HG03135 (cell line): ENCODE data around the gene CYYR1.

Experiments used
- ATAC-seq: cut with Tn5 transposase; IDR thresholded peaks from one replicate; pipeline ENCODE4 v1.9.1; 2021; ENCODE audit warnings: mild to moderate bottlenecking, moderate library complexity; ENCODE audit not compliant: unreplicated experiment

The CYYR1 gene

DNA sequence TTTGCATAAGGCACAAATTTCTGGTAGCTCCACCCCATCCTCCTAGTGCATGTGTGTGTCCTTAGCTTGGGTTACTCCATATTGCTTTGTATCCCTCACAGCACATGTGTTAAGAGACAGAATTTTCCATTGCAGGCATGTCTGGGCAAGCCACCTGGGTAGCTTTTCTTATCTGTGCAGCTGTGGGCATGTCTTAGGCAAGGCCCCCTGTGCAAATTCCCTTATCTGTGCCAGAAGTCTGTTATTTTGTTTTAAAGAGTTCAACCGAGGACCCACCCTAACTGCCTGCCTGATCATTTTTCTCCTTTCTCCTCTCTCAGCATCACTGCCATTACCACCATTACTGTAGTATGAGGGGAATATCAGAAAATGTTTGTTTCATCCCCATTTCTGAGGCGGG lies 131.9 kb downstream of the CYYR1 start:
- ATAC-seq: no peak

DNA sequence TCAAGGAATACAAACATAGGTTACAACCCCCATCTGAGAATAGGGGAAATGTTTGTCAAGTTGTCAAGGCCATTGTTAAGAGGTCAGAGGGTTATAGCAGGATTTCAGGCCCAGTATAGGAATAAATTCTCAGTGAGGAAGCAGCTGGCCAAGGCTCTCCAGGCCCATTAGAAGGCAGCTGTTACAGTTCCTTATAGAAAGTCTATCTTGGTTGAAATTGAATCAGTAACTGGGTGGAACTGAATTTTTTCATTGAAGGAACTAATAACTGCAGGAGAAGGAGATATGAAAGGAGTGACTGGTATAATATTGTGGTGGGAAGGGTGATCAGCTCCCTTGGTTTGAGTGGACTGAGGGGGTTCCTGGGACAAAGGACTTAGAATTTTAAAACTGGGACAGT lies 134.1 kb downstream of the CYYR1 start:
- no peak for ATAC-seq

DNA sequence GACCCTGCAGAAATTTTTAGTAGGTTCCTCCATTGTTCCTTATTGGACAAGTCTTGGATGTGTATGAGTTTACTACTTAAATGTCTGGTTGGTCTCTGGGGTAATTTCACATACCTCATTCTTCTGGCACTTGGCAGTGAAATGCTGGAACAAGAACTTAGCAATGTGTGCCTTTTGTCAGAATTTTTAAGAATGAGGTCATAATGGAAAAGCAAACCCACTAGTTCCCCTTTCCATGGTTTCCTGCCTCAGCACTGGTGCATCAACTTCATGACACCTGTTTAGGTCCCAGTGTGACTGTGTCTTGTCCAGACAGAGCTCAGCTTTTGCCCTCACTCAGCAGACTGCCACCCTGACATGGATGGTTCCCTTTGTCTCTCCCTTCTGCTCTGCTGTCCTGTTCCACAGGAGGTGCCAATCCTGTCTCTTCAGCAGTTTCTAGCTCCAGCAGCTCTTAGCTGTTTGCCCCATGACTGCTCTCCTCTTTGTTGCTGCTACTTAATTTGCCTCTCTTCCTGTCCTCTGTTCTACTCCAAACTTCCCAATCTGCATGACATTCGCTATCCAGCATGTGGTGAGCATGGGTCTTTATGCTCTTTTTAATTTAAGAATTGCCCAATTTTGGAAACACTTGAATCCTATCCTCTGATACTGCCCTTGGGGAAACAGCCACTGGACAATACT lies 135.6 kb downstream of the CYYR1 start:
- ATAC-seq: no peak

DNA sequence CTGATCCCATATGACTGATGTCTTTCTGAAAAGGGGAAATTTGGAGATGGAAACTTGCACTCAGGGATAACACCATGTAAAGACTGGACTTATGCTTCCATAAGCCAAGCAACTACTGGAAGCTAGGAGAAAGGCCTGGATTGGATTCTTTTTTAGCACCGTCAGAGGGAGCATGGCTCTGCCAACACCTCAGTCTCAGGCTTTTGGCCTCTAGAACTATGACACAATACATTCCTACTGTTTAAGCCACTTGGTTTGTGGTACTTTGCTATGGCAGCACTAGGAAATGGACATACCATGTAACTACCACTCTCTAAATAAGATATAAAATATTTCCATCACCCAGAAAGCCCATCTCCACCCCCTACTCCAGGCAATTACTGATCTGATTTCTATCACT lies 139.7 kb downstream of the CYYR1 start:
- no peak for ATAC-seq

- no peak for ATAC-seq
These were observed 140.7 kb downstream of the CYYR1 start for GRCh38 chr21:26432410-26432809.

DNA sequence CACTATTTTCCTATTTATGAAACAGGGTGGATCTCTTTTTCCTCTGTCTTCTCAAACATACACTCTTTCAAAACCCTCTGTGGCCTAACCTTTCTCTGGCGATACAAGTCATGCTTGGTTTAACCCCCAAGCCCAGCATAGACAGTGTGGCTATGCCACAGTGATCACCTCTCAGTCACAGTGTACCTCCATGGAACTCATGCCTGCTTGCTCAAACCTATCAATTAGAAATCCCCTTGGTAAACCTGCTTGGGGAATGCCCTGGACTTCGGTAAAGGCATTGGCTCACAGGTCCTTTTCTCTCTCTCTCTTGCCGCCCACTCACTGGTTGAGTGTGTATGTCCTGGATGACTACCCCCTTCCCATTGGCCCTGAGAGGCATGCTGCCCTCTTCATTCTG lies 147.5 kb downstream of the CYYR1 start:
- no peak for ATAC-seq

DNA sequence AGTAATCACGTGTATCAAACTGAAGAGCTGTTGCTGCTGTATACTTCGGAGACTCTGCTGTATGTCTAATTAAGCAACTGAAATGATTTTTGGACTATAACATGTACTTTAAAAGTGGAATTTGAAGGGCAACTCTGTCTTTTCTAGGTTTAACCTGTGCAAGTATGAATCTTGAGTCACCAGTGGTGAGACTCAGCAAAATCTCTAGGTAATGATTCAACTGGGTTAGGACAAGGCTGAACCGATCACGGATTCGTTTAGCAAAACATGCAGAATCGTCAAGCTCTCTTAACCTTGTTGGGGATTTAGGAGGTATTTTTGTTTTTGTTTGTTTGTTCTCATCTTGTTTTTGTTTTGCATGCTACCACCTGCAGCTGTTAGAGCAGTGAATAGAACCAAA lies 149.6 kb downstream of the CYYR1 start:
- ATAC-seq: no peak

DNA sequence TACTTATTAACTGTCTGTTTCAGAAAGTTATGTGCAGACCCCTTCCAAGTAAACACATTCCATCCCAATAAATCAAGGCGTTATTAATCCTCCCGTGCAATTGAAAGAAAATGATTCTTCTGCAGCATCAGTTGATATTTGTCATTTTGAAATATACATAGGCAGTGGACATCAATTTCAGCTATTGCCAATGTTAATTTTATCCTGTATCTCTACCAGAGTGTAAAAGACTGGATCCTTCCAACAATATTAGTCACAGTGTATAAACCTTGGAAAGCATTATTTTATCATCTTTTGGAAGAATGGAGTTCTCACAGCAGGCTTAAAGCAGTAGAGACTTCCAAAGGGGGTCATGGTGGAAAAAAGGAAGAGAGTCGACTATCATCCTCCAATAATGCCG lies 150.4 kb downstream of the CYYR1 start:
- no peak for ATAC-seq

DNA sequence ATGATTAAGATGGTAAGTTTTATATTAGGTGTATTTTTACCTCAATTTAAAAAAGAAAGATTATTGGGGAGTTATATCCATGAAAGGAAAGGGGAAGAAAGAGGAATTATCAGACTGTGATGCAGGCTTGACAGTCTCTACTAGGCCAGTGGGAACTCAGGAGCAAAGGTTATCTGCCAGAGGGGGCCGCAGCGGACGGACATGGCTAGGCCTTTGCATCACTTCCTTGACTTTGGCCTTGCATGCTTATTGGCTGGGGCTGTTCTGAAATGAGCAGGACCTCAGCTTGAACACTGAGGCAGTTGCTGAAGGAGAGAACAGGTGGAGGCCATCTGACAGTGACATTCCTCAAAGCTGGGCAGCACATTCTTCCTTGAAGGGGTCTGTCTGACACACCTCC lies 150.9 kb downstream of the CYYR1 start:
- no peak for ATAC-seq

GRCh38 chr21:26421724-26422123 lies 151.4 kb downstream of the CYYR1 start:
- no peak for ATAC-seq
